Mammary epithelial cell (primary cell): ENCODE results near the gene COL9A3.

Experiments used
- EZH2 ChIP-seq: IDR thresholded peaks from 2 replicates; pipeline ENCODE4 v1.6.1; 2012; ENCODE audit warnings: low read length, inconsistent platforms, borderline replicate concordance
- TF ChIP-seq, protein P1 (sequence below), 2 donors: IDR thresholded peaks in 1 of 2; conservative IDR thresholded peaks in 1 of 2; 2 replicates each; pipeline ENCODE4 v1.5.1; 2011 to 2012; ENCODE audit warnings: inconsistent platforms in 2 of 2, low read length in 2 of 2, mild to moderate bottlenecking in 2 of 2, control low read depth in 1 of 2, low read depth in 1 of 2; ENCODE audit not compliant: insufficient read depth in 1 of 2; ENCODE audit errors: extremely low read depth in 1 of 2

- TF ChIP-seq, protein P1, sequence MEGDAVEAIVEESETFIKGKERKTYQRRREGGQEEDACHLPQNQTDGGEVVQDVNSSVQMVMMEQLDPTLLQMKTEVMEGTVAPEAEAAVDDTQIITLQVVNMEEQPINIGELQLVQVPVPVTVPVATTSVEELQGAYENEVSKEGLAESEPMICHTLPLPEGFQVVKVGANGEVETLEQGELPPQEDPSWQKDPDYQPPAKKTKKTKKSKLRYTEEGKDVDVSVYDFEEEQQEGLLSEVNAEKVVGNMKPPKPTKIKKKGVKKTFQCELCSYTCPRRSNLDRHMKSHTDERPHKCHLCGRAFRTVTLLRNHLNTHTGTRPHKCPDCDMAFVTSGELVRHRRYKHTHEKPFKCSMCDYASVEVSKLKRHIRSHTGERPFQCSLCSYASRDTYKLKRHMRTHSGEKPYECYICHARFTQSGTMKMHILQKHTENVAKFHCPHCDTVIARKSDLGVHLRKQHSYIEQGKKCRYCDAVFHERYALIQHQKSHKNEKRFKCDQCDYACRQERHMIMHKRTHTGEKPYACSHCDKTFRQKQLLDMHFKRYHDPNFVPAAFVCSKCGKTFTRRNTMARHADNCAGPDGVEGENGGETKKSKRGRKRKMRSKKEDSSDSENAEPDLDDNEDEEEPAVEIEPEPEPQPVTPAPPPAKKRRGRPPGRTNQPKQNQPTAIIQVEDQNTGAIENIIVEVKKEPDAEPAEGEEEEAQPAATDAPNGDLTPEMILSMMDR (conservative IDR thresholded peaks at IDR 0.05 in 1 of 2, IDR thresholded peaks at IDR 0.05 in 1 of 2; ENCODE audit: extremely low read depth in 1 of 2, insufficient read depth in 1 of 2, low read depth in 1 of 2, low read length in 2 of 2) = no peak
- TF ChIP-seq EZH2 = no peak
Measured at GRCh38 chr20:62827311-62828038, 10.6 kb downstream of the COL9A3 start.
